H9 (cell line): ENCODE results near the gene S100A7A. TPM values are rescaled to one million over a fixed set of nuclear protein-coding genes. Genes with fewer than 3 reads are reported as not detected.
A peak's percentile ranks its signal among the peaks of the same experiment; 100 is the strongest.

ENCODE experiments used
- DNase-seq: peaks from one replicate; pipeline ENCODE4 v3.0.0-alpha.2; 2017
- H2AFZ ChIP-seq: one replicate; pipeline ENCODE4 v1.6.1; 2013; ENCODE audit warnings: mild to moderate bottlenecking, low read length, control low read depth, moderate library complexity
- H2AK5ac ChIP-seq: 2 replicates; pipeline ENCODE4 v1.6.1; 2013; ENCODE audit warnings: low read length, control low read depth, mixed read lengths; ENCODE audit not compliant: insufficient read length
- H2BK120ac ChIP-seq: one replicate; pipeline ENCODE4 v1.6.1; 2013; ENCODE audit warnings: low read depth, mild to moderate bottlenecking, low read length, control low read depth, inconsistent platforms; ENCODE audit not compliant: poor library complexity, severe bottlenecking
- H2BK12ac ChIP-seq: 2 replicates; pipeline ENCODE4 v1.6.1; 2013; ENCODE audit warnings: low read length, control low read depth, mixed read lengths, low read depth; ENCODE audit not compliant: insufficient read length
- H2BK15ac ChIP-seq: 2 replicates; pipeline ENCODE4 v1.6.1; 2013; ENCODE audit warnings: low read depth, low read length, control low read depth
- H2BK20ac ChIP-seq: one replicate; pipeline ENCODE4 v1.6.1; 2013; ENCODE audit warnings: low read depth, mild to moderate bottlenecking, low read length, control low read depth, inconsistent platforms; ENCODE audit not compliant: poor library complexity, severe bottlenecking
- H2BK5ac ChIP-seq: 2 replicates; pipeline ENCODE4 v1.6.1; 2013; ENCODE audit warnings: low read length, control low read depth, mixed read lengths; ENCODE audit not compliant: insufficient read length
- H3K14ac ChIP-seq: 2 replicates; pipeline ENCODE4 v1.6.1; 2013; ENCODE audit warnings: low read length, control low read depth; ENCODE audit not compliant: insufficient read depth
- H3K18ac ChIP-seq: 2 replicates; pipeline ENCODE4 v1.6.1; 2013; ENCODE audit warnings: low read depth, mild to moderate bottlenecking, mixed read lengths, low read length, control low read depth; ENCODE audit not compliant: insufficient read length
- H3K23ac ChIP-seq: 2 replicates; pipeline ENCODE4 v1.6.1; 2013; ENCODE audit warnings: low read length, control low read depth, mixed read lengths, low read depth; ENCODE audit not compliant: insufficient read length
- H3K23me2 ChIP-seq: 2 replicates; pipeline ENCODE4 v1.6.1; 2013; ENCODE audit warnings: low read depth, mild to moderate bottlenecking, mixed read lengths, low read length, control low read depth; ENCODE audit not compliant: insufficient read length, poor library complexity, severe bottlenecking
- H3K27ac ChIP-seq: 2 replicates; pipeline ENCODE4 v1.5.1; 2013; ENCODE audit warnings: low read length, control low read depth, mixed read lengths, low read depth; ENCODE audit not compliant: insufficient read length
- H3K27me3 ChIP-seq: 2 replicates; pipeline ENCODE4 v1.6.1; 2013; ENCODE audit warnings: low read length, control low read depth, inconsistent platforms; ENCODE audit not compliant: insufficient read depth
- H3K4ac ChIP-seq: 2 replicates; pipeline ENCODE4 v1.6.1; 2013; ENCODE audit warnings: low read depth, mild to moderate bottlenecking, control low read depth, inconsistent platforms, low read length, moderate library complexity
- H3K4me1 ChIP-seq: 2 replicates; pipeline ENCODE4 v1.6.1; 2013; ENCODE audit warnings: low read length, control low read depth, inconsistent platforms; ENCODE audit not compliant: insufficient read depth
- H3K4me2 ChIP-seq: 2 replicates; pipeline ENCODE4 v1.6.1; 2013; ENCODE audit warnings: low read length, control low read depth, mixed read lengths; ENCODE audit not compliant: insufficient read length, insufficient read depth
- H3K56ac ChIP-seq: 2 replicates; pipeline ENCODE4 v1.6.1; 2013; ENCODE audit warnings: low read depth, mild to moderate bottlenecking, mixed read lengths, low read length, control low read depth; ENCODE audit not compliant: insufficient read length
- H3K79me1 ChIP-seq: 2 replicates; pipeline ENCODE4 v1.6.1; 2013; ENCODE audit warnings: low read depth, mild to moderate bottlenecking, moderate library complexity, low read length, control low read depth, inconsistent platforms; ENCODE audit not compliant: insufficient read depth, poor library complexity, severe bottlenecking
- H3K79me2 ChIP-seq: 2 replicates; pipeline ENCODE4 v1.6.1; 2013; ENCODE audit warnings: low read length, control low read depth, inconsistent platforms; ENCODE audit not compliant: insufficient read depth
- H3K9ac ChIP-seq: 2 replicates; pipeline ENCODE4 v1.6.1; 2013; ENCODE audit warnings: low read length, control low read depth, mixed read lengths; ENCODE audit not compliant: insufficient read length; ENCODE audit errors: extremely low read depth
- H3K9me3 ChIP-seq: one replicate; pipeline ENCODE4 v1.6.1; 2013; ENCODE audit warnings: low read depth, low read length, inconsistent platforms; ENCODE audit not compliant: control insufficient read depth
- H3T11ph ChIP-seq: one replicate; pipeline ENCODE4 v1.6.1; 2013; ENCODE audit warnings: mild to moderate bottlenecking, low read length, control low read depth, inconsistent platforms
- H4K20me1 ChIP-seq: one replicate; pipeline ENCODE4 v1.6.1; 2013; ENCODE audit not compliant: control insufficient read depth, insufficient read length, insufficient read depth
- H4K5ac ChIP-seq: 2 replicates; pipeline ENCODE4 v1.6.1; 2013; ENCODE audit warnings: low read depth, mild to moderate bottlenecking, mixed read lengths, low read length, control low read depth; ENCODE audit not compliant: insufficient read length
- H4K8ac ChIP-seq: replicated peaks from 2 replicates; pipeline ENCODE4 v1.6.1; 2013; ENCODE audit warnings: low read length, control low read depth, mixed read lengths, low read depth; ENCODE audit not compliant: insufficient read length
- H4K91ac ChIP-seq: 2 replicates; pipeline ENCODE4 v1.6.1; 2013; ENCODE audit warnings: low read depth, mild to moderate bottlenecking, moderate library complexity, mixed read lengths, low read length, control low read depth; ENCODE audit not compliant: insufficient read length
- H3K27ac Mint-ChIP-seq, 3 experiments: 2 replicates in 2 of 3; 3 replicates in 1 of 3; pipeline ENCODE4 v1.8.0; 2020 to 2021; ENCODE audit warnings: mixed read lengths in 3 of 3, mild to moderate bottlenecking in 1 of 3, moderate library complexity in 1 of 3
- H3K27me3 Mint-ChIP-seq: 2 replicates; pipeline ENCODE4 v1.8.0; 2021; ENCODE audit warnings: low read depth, mild to moderate bottlenecking, moderate library complexity, mixed read lengths
- H3K36me3 Mint-ChIP-seq, 3 experiments: 2 replicates in 2 of 3; 3 replicates in 1 of 3; pipeline ENCODE4 v1.8.0; 2020 to 2021; ENCODE audit warnings: low read depth in 3 of 3, mixed read lengths in 3 of 3; ENCODE audit not compliant: insufficient read depth in 1 of 3
- H3K4me1 Mint-ChIP-seq, 2 experiments: 2 replicates each; pipeline ENCODE4 v1.8.0; 2020; ENCODE audit warnings: mixed read lengths in 2 of 2
- H3K4me3 Mint-ChIP-seq, 2 experiments: 2 replicates in 1 of 2; 3 replicates in 1 of 2; pipeline ENCODE4 v1.8.0; 2020 to 2021; ENCODE audit warnings: mild to moderate bottlenecking in 2 of 2, mixed read lengths in 2 of 2, moderate library complexity in 1 of 2
- H3K9me3 Mint-ChIP-seq, 2 experiments: 2 replicates in 1 of 2; 3 replicates in 1 of 2; pipeline ENCODE4 v1.8.0; 2020; ENCODE audit warnings: mild to moderate bottlenecking in 2 of 2, mixed read lengths in 2 of 2, moderate library complexity in 1 of 2
- WGBS: extraction: QIAGEN DNeasy Blood & Tissue Kit; methylation state at CpG from one replicate; pipeline ENCODE4 v1.1.7; 2013; ENCODE audit warnings: missing lambda C conversion rate, low lambda C conversion rate, mixed read lengths; ENCODE audit not compliant: insufficient read length; ENCODE audit errors: extremely low coverage; 5-methylcytosine and 5-hydroxymethylcytosine counted together
- total RNA-seq: library from RNA; stranded (reverse); gene quantifications from 2 replicates; pipeline ENCODE4 v1.2.1, GENCODE V29; 2021
- TF ChIP-seq, protein P1 (sequence below): fragments of 200-600 bp; sonication (generic); conservative IDR thresholded peaks from 3 replicates; pipeline ENCODE4 v1.8.0; 2021; ENCODE audit warnings: antibody characterized with exemption, mild to moderate bottlenecking

Gene S100A7A
- total RNA-seq, 1 experiment from 2014 or later, result not detected

DNA sequence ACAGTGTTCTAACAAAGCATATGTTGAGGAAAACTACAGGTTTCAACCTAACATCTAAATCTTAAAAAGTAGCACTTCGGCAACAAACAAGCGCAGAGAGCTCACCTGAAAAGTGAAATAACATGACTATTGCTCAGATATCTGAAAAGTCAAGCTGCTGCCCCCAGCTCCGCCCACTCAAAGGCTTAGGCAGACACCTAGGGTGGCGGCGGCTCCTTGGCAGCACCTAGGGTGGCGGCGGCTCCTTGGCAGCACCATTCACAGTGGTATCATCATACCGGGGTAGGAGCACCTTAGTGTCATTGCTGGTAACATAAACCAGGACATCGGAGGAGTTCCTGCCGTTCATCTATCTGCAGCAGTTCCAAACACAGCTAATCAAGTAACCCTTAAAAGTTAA, 36.7 kb upstream of the S100A7A start:
- Mint-ChIP-seq H3K36me3 (no peaks in the 10 kb centered on the region), H3K4me3 (no peak overlapping the region), H3K9me3 (peaks cover 3 to 14% of the 10 kb centered on the region in 2 experiments; a peak in 3 of 5 replicates), H3K27me3 (peaks cover 11% of the 10 kb centered on the region), H3K4me1 (no peaks in the 10 kb centered on the region), H3K27ac (no peak overlapping the region)
- H4K91ac ChIP-seq, result no peak overlapping the region
- no peak overlapping the region for H2BK5ac ChIP-seq
- no peak overlapping the region for H3K27ac ChIP-seq
- WGBS, result no CpG with 5 or more reads among the region's 10 CpGs
- no peaks in the 10 kb centered on the region for H3K79me2 ChIP-seq
- no peak overlapping the region for H3K56ac ChIP-seq
- no peak overlapping the region for H3K14ac ChIP-seq
- no peaks in the 10 kb centered on the region for H3K4me1 ChIP-seq
- H2BK12ac ChIP-seq, result no peak overlapping the region
- H4K5ac ChIP-seq, result no peak overlapping the region
- no peak overlapping the region for H3T11ph ChIP-seq
- no peak overlapping the region for H3K18ac ChIP-seq
- H3K27me3 ChIP-seq, result no peaks in the 10 kb centered on the region
- H3K23ac ChIP-seq, result no peak overlapping the region
- H3K9ac ChIP-seq, result no peak overlapping the region
- H2AK5ac ChIP-seq, result no peak overlapping the region
- H3K23me2 ChIP-seq, result no peaks in the 10 kb centered on the region
- no peaks in the 10 kb centered on the region for H3K79me1 ChIP-seq
- no peak overlapping the region for H3K4me2 ChIP-seq
- no peaks in the 10 kb centered on the region for H4K20me1 ChIP-seq
- no peak overlapping the region for H2BK20ac ChIP-seq
- TF ChIP-seq, protein P1, sequence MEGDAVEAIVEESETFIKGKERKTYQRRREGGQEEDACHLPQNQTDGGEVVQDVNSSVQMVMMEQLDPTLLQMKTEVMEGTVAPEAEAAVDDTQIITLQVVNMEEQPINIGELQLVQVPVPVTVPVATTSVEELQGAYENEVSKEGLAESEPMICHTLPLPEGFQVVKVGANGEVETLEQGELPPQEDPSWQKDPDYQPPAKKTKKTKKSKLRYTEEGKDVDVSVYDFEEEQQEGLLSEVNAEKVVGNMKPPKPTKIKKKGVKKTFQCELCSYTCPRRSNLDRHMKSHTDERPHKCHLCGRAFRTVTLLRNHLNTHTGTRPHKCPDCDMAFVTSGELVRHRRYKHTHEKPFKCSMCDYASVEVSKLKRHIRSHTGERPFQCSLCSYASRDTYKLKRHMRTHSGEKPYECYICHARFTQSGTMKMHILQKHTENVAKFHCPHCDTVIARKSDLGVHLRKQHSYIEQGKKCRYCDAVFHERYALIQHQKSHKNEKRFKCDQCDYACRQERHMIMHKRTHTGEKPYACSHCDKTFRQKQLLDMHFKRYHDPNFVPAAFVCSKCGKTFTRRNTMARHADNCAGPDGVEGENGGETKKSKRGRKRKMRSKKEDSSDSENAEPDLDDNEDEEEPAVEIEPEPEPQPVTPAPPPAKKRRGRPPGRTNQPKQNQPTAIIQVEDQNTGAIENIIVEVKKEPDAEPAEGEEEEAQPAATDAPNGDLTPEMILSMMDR, result no peak
- H2BK120ac ChIP-seq, result no peak overlapping the region
- no peak overlapping the region for H4K8ac ChIP-seq
- peak; percentile 12 for DNase-seq
- H2AFZ ChIP-seq, result no peak overlapping the region
- no peaks in the 10 kb centered on the region for H3K9me3 ChIP-seq
- H2BK15ac ChIP-seq, result no peak overlapping the region
- H3K4ac ChIP-seq, result no peak overlapping the region
